Tibial artery (tissue), 4 donors: Measurements from ENCODE around the gene HPS4.

Experiments used
- DNase-seq, 2 donors: peaks; one replicate each; pipeline ENCODE4 v3.0.0-alpha.2; 2019
- H3K27ac ChIP-seq, 2 donors: fragments of 200-600 bp; sonication (generic) in 1 of 2; 1 replicate in 1 of 2; 2 replicates in 1 of 2; pipeline ENCODE4 v1.5.1; 2018 to 2019; ENCODE audit warnings: mild to moderate bottlenecking in 1 of 2
- H3K27me3 ChIP-seq, 2 donors: fragments of 200-600 bp; sonication (generic) in 1 of 2; one replicate each; pipeline versions ENCODE4 v1.5.1 to v1.6.0; 2016 to 2019
- H3K36me3 ChIP-seq, 3 donors: fragments of 200-600 bp; sonication (generic) in 2 of 3; one replicate each; pipeline ENCODE4 v1.5.1; 2016 to 2019; ENCODE audit warnings: mild to moderate bottlenecking in 2 of 3
- H3K4me1 ChIP-seq, 4 donors: fragments of 200-600 bp; sonication (generic) in 2 of 4; 1 replicate in 3 of 4; 2 replicates in 1 of 4; pipeline ENCODE4 v1.5.1; 2016 to 2019
- H3K4me3 ChIP-seq, 2 donors: fragments of 200-600 bp; sonication (generic) in 1 of 2; 1 replicate in 1 of 2; 2 replicates in 1 of 2; pipeline ENCODE4 v1.5.1; 2018 to 2019; ENCODE audit warnings: mild to moderate bottlenecking in 2 of 2
- H3K9me3 ChIP-seq, 3 donors: fragments of 200-600 bp; sonication (generic) in 1 of 3; one replicate each; pipeline ENCODE4 v1.5.1; 2016 to 2019
- CTCF ChIP-seq, 2 experiments: fragments of 200-600 bp in 1 of 2; fragments of 450-650 bp in 1 of 2; IDR thresholded peaks; one replicate each; pipeline ENCODE4 v1.5.1; 2017 to 2019; ENCODE audit warnings: antibody characterized with exemption in 2 of 2, mild to moderate bottlenecking in 1 of 2, moderate library complexity in 1 of 2
- intact Hi-C: fragments of 100-400 bp; cut with DNase I; formaldehyde crosslinking; loops from one replicate; pipeline ENCODE4 v1.15.0; 2023; ENCODE audit warnings: low total_unique reads

The HPS4 gene

DNA sequence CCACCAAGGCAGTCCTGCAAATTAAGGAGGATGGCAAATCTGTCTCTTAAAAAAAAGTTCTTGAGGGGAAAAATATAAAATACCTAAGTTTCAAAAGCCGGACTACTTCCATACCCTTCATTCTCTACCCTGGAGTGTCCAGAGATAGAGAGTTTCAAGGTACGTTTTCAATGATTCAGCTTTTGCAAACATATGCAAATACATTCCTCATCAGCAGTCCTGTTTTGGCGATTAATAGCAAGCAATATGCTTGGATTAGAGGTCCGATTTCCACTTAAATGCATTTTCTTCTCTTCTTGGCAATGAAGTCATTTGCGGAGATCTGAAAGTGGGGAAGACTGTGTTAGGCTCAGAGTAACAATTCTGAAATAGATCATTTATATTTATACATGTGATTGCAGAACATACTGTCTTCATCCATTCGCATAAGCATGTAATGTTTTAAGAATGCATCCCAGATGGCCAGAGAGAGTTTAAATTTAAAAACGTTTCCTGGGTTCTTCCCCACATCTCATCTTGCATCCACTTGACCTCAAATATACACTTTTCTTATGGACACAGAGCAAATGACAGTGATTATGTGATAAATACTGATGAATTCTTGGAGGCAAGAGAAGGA lies 42.5 kb upstream of the HPS4 start:
- H3K36me3 ChIP-seq = peaks cover 0 to 26% (median 19%) of the 10 kb centered on the region in 3 donors
- no peak overlapping the region for H3K27ac ChIP-seq
- no peak for DNase-seq
- H3K27me3 ChIP-seq = no peaks in the 10 kb centered on the region
- no peak for TF ChIP-seq CTCF (IDR thresholded peaks at IDR 0.05)
- peaks cover 0 to 29% (median 1%) of the 10 kb centered on the region in 4 donors for H3K4me1 ChIP-seq
- H3K9me3 ChIP-seq = no peaks in the 10 kb centered on the region
- no peak overlapping the region for H3K4me3 ChIP-seq
- intact Hi-C loops = no loop called here

- no peaks in the 10 kb centered on the region for H3K27me3 ChIP-seq
- H3K4me1 ChIP-seq = peaks cover 0 to 29% (median 1%) of the 10 kb centered on the region in 4 donors
- peaks cover 0 to 23% (median 14%) of the 10 kb centered on the region in 3 donors for H3K36me3 ChIP-seq
- intact Hi-C loops = no loop called here
- H3K9me3 ChIP-seq = no peaks in the 10 kb centered on the region
- H3K4me3 ChIP-seq = no peak overlapping the region
- no peak for DNase-seq
- no peak for TF ChIP-seq CTCF (IDR thresholded peaks at IDR 0.05)
- no peak overlapping the region for H3K27ac ChIP-seq
Observed at GRCh38 chr22:26524870-26525269, 41.3 kb upstream of the HPS4 start.

- intact Hi-C loops = no loop called here
- H3K27me3 ChIP-seq = no peaks in the 10 kb centered on the region
Observed at GRCh38 chr22:26522592-26522991, 39.0 kb upstream of the HPS4 start.

GRCh38 chr22:26522012-26522411 lies 38.4 kb upstream of the HPS4 start:
- Histone ChIP-seq H3K27ac (no peak overlapping the region), H3K4me3 (no peak overlapping the region), H3K4me1 (peaks cover 0 to 3% (median 0%) of the 10 kb centered on the region in 4 donors), H3K9me3 (no peaks in the 10 kb centered on the region), H3K27me3 (no peaks in the 10 kb centered on the region), H3K36me3 (peaks cover 0 to 18% (median 14%) of the 10 kb centered on the region in 3 donors)
- no peak for TF ChIP-seq CTCF (IDR thresholded peaks at IDR 0.05)
- intact Hi-C loops = no loop called here
- no peak for DNase-seq

More at GRCh38 chr22:26522592-26522991, 39.0 kb upstream of the HPS4 start:
- no peak for TF ChIP-seq CTCF (IDR thresholded peaks at IDR 0.05)
- Histone ChIP-seq H3K4me3 (no peak overlapping the region), H3K9me3 (no peaks in the 10 kb centered on the region), H3K36me3 (peaks cover 0 to 20% (median 14%) of the 10 kb centered on the region in 3 donors), H3K27ac (no peak overlapping the region), H3K4me1 (peaks cover 0 to 8% (median 0%) of the 10 kb centered on the region in 4 donors)
- DNase-seq = no peak

DNA sequence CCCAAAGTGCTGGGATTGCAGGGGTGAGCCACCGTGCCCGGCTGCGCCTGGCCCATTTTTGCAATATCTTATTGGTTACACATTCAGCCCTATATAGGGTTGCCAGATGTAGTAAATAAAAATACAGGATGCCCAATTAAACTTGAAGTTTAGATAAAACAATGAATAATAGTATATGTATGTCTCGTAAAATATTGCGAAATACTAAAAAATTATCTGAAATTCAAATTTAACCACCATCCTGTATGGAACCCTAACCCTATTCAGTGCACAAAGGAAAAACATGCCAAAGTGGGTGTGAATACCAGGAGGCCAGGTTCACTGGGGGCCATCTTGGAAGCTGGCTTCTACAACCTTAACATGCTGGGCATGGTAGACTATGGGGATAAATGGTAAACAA lies 33.8 kb upstream of the HPS4 start:
- Histone ChIP-seq H3K36me3 (no peaks in the 10 kb centered on the region), H3K9me3 (no peaks in the 10 kb centered on the region), H3K27ac (no peak overlapping the region), H3K4me3 (no peak overlapping the region), H3K4me1 (peaks cover 0 to 14% (median 4%) of the 10 kb centered on the region in 4 donors), H3K27me3 (no peaks in the 10 kb centered on the region)
- intact Hi-C loops = no loop called here
- no peak for DNase-seq
- no peak for TF ChIP-seq CTCF (IDR thresholded peaks at IDR 0.05)
